Thyroid gland (tissue), 4 donors: ENCODE data around the gene GCLC. TPM values are rescaled to one million over a fixed set of nuclear protein-coding genes. Genes with fewer than 3 reads are reported as not detected.

ENCODE experiments used
- DNase-seq, 2 donors: peaks; one replicate each; pipeline ENCODE4 v3.0.0-alpha.2; 2019
- H3K27ac ChIP-seq, 3 donors: fragments of 200-600 bp; sonication (generic); 1 replicate in 2 of 3; 2 replicates in 1 of 3; pipeline ENCODE4 v1.5.1; 2016 to 2019; ENCODE audit warnings: mild to moderate bottlenecking in 1 of 3, moderate library complexity in 1 of 3
- H3K27me3 ChIP-seq: fragments of 200-600 bp; sonication (generic); one replicate; pipeline ENCODE4 v1.5.1; 2019
- H3K36me3 ChIP-seq, 2 donors: fragments of 200-600 bp; sonication (generic); one replicate each; pipeline ENCODE4 v1.5.1; 2016 to 2019
- H3K4me1 ChIP-seq, 2 donors: fragments of 200-600 bp; sonication (generic); one replicate each; pipeline ENCODE4 v1.5.1; 2017 to 2019
- H3K4me3 ChIP-seq, 3 donors: fragments of 200-600 bp; sonication (generic); replicated peaks in 1 of 3; 1 replicate in 2 of 3; 2 replicates in 1 of 3; pipeline ENCODE4 v1.5.1; 2016; ENCODE audit warnings: mild to moderate bottlenecking in 1 of 3
- H3K9me3 ChIP-seq: fragments of 200-600 bp; sonication (generic); one replicate; pipeline ENCODE4 v1.5.1; 2017
- POLR2A ChIP-seq, 2 donors: fragments of 450-650 bp; IDR thresholded peaks; one replicate each; pipeline ENCODE4 v1.6.1; 2017; ENCODE audit warnings: antibody characterized with exemption in 2 of 2, mild to moderate bottlenecking in 2 of 2, moderate library complexity in 1 of 2
- WGBS, 2 donors: methylation state at CpG; one replicate each; pipeline ENCODE4 v1.1.5; 2017; 5-methylcytosine and 5-hydroxymethylcytosine counted together
- intact Hi-C: fragments of 100-400 bp; cut with DNase I; formaldehyde crosslinking; loops from one replicate; pipeline ENCODE4 v1.15.1; 2023
- total RNA-seq, 4 donors: library from RNA; depleted of rRNA; stranded (reverse); fragments of >200 nt; gene quantifications; one replicate each; pipeline ENCODE4 v1.2.3, GENCODE V29; 2016
- TF ChIP-seq, protein P1 (sequence below), 6 experiments: fragments of 200-600 bp in 3 of 6; fragments of 450-650 bp in 3 of 6; sonication (generic) in 3 of 6; IDR thresholded peaks; one replicate each; pipeline ENCODE4 v1.5.1; 2016 to 2019; ENCODE audit warnings: antibody characterized with exemption in 6 of 6, mild to moderate bottlenecking in 2 of 6, inconsistent platforms in 1 of 6, moderate library complexity in 1 of 6

GCLC gene
- total RNA-seq, 4 donors from 2014 or later = 67.3 to 210 (median 82.0) TPM

DNA sequence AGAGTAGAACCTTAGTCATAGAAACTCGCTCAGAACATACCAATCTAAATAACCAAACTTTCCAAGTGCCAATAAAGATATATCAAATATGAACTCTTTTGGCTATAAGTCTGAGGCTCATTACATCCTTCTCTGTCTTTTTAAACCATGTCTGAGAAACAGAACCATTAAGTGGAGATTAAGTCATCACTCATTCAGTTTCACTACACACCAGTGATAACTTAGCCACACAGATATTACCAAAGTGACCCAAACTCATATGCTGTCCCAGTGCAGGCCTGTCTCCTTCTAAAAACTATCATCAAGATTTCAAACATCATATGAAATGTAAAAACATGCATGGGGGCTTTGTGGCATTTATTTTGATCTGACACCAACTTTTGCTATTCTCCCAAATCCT is 12.0 kb downstream of the GCLC start:
- Histone ChIP-seq H3K36me3 (no peaks in the 10 kb centered on the region), H3K4me3 (no peak overlapping the region), H3K27me3 (no peaks in the 10 kb centered on the region), H3K9me3 (no peaks in the 10 kb centered on the region), H3K4me1 (peaks cover 28 to 38% of the 10 kb centered on the region in 2 donors), H3K27ac (peak overlapping the region; percentile 10 to 36 (median 33))
- no peak for TF ChIP-seq POLR2A (IDR thresholded peaks at IDR 0.05)
- TF ChIP-seq, protein P1, sequence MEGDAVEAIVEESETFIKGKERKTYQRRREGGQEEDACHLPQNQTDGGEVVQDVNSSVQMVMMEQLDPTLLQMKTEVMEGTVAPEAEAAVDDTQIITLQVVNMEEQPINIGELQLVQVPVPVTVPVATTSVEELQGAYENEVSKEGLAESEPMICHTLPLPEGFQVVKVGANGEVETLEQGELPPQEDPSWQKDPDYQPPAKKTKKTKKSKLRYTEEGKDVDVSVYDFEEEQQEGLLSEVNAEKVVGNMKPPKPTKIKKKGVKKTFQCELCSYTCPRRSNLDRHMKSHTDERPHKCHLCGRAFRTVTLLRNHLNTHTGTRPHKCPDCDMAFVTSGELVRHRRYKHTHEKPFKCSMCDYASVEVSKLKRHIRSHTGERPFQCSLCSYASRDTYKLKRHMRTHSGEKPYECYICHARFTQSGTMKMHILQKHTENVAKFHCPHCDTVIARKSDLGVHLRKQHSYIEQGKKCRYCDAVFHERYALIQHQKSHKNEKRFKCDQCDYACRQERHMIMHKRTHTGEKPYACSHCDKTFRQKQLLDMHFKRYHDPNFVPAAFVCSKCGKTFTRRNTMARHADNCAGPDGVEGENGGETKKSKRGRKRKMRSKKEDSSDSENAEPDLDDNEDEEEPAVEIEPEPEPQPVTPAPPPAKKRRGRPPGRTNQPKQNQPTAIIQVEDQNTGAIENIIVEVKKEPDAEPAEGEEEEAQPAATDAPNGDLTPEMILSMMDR (IDR thresholded peaks at IDR 0.05) = no peak
- intact Hi-C loops = no loop called here
- WGBS, 2 donors = 84 to 88% methylated on average over 1 of the region's 1 CpG
- no peak for DNase-seq

DNA sequence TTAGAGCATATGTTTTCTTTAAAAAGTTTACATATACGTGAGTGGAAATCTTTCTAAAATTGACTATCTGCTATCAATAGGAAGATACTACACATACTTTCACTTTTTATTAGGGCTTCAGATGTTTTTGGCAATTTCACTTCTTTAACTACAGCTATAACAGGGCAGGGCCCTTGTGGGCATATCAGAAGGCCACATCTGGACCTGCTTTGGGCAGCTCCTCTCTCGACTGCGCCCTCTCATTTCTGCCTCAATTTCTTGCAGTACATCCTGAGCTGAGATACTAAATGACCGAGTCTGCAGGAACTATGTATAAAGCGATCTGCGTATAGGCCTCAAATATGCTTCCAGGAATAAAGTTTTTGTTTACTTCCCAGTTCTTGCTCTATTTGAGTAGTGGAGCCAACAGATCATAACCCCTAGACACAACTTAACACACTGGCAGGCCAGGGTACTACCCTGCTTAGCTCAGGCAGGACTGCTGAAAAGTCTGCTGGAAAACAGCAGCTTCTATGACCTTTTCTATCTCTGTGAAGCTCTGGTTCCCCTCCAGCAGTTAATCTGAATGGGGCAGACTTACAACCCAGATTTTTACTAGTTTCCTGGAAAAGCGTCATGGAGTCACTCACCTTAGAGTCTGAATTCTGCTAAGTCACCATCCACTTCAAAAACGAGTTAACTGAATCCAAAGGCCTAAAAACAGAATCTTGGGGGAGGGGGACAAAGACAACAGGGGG is 12.7 kb downstream of the GCLC start:
- no peak overlapping the region for H3K4me3 ChIP-seq
- no peaks in the 10 kb centered on the region for H3K9me3 ChIP-seq
- H3K27ac ChIP-seq = peak overlapping the region; percentile 10 to 36 (median 33)
- TF ChIP-seq, protein P1 (IDR thresholded peaks at IDR 0.05) = no peak
- TF ChIP-seq POLR2A (IDR thresholded peaks at IDR 0.05) = no peak
- WGBS, 2 donors = 77% methylated on average over 8 of the region's 8 CpGs
- DNase-seq = no peak
- no peaks in the 10 kb centered on the region for H3K27me3 ChIP-seq
- no peaks in the 10 kb centered on the region for H3K36me3 ChIP-seq
- H3K4me1 ChIP-seq = peaks cover 32 to 44% of the 10 kb centered on the region in 2 donors
- intact Hi-C loops = no loop called here

DNA sequence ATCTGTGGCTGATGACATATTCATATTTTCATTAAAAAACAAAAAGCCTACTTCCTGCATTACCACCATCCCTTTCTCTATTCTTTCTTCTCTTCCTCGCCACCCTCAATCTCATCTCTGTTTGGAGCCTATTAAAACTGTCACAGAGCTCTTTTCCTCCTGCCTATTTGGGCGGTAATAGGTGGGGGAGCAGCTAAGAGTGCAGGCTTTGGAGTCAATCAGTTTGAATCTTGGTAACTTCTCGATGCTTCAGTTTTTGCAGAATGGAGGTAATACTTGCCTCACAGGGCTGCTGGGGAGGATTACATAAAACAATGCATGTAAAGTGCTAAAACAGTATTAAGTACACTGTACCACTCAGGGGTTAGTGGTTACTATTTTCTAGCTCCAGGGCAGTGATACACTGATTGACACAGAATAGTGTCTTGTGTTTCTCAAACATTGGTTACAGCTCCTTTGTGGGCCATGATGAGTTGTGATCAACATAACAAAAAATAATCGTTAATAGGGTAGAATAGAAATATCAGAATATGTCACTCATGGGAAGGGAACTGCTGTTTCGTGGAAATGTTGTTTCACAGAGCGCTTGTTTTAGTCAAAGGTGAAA is 14.0 kb downstream of the GCLC start:
- H3K4me3 ChIP-seq = no peak overlapping the region
- peak overlapping the region in 2 of 3 donors; percentile 10 to 33 for H3K27ac ChIP-seq
- H3K36me3 ChIP-seq = no peaks in the 10 kb centered on the region
- no peak for TF ChIP-seq POLR2A (IDR thresholded peaks at IDR 0.05)
- TF ChIP-seq, protein P1 (IDR thresholded peaks at IDR 0.05) = no peak
- H3K9me3 ChIP-seq = no peaks in the 10 kb centered on the region
- DNase-seq = no peak
- peaks cover 32 to 44% of the 10 kb centered on the region in 2 donors for H3K4me1 ChIP-seq
- intact Hi-C loops = no loop called here
- H3K27me3 ChIP-seq = no peaks in the 10 kb centered on the region
- WGBS, 2 donors = 74 to 77% methylated on average over 6 of the region's 6 CpGs

DNA sequence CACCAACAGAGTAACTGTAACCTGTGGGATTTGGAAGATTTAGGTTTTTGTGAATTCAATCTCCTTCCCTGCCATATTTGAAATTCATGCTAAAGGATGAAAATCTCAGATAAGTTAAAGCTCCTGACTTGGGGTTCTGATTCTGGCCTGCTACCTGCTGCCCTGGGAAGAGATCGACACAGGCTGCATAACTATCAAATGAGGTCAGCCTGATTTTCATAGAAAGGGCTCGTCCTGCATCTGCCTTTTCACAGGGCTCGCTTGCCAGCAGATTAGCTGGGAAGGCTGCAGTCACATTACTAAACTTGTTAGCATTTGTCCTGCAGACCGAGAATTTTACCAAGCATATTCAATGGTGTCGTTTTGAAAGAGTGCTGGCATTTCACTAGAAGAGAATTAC is 14.6 kb downstream of the GCLC start:
- TF ChIP-seq, protein P1 (IDR thresholded peaks at IDR 0.05) = no peak
- no peak for TF ChIP-seq POLR2A (IDR thresholded peaks at IDR 0.05)
- WGBS, 2 donors = 70 to 73% methylated on average over 5 of the region's 5 CpGs
- H3K36me3 ChIP-seq = no peaks in the 10 kb centered on the region
- peak in 1 of 2 donors; percentile 12 for DNase-seq
- H3K27me3 ChIP-seq = no peaks in the 10 kb centered on the region
- peaks cover 32 to 44% of the 10 kb centered on the region in 2 donors for H3K4me1 ChIP-seq
- intact Hi-C loops = no loop called here
- H3K9me3 ChIP-seq = no peaks in the 10 kb centered on the region
- H3K4me3 ChIP-seq = no peak overlapping the region
- H3K27ac ChIP-seq = no peak overlapping the region
